ENCODE results near the gene NOS3. TPM values are rescaled to one million over a fixed set of nuclear protein-coding genes. Genes with fewer than 3 reads are reported as not detected.

Gene NOS3
- total RNA-seq, 3 donors from 2014 or later = 3.8 to 35.1 (median 5.1) TPM

DNA sequence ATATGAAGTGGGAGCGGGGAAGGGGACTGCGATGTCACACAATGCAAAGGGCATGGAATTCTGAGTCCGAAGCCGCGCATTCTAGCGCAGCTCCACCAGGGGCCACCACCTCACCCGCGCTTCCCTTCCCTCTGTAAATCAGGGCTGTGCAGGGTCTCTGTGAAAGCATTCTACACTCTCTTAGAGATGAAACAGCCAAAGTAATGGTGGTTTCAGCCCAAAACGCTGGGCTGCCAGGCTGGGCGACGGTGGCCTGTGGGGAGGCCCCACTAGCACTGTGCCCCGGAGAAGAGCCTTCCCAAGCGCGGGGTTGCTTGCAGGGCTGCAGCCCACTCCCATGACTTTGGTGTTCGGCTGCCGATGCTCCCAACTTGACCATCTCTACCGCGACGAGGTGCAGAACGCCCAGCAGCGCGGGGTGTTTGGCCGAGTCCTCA lies 22.1 kb downstream of the NOS3 start:
- Histone ChIP-seq H3K36me3 (no peaks in the 10 kb centered on the region), H3K9me3 (no peaks in the 10 kb centered on the region), H3K27me3 (peaks cover 2 to 59% of the 10 kb centered on the region in 2 donors), H3K4me1 (peaks cover 0 to 2% of the 10 kb centered on the region in 2 donors), H3K4me3 (peak overlapping the region in 2 of 3 donors; percentile 47 to 67), H3K27ac (peak overlapping the region in 1 of 2 donors; percentile 14)
- DNase-seq (ENCODE audit: low spot score in 2 of 2) = no peak
- TF ChIP-seq POLR2A (IDR thresholded peaks at IDR 0.05) = no peak
- peak in 2 of 3 donors; percentile 33 to 40 for TF ChIP-seq CTCF (IDR thresholded peaks at IDR 0.05)
- intact Hi-C loops (cut with DNase I; ENCODE audit: low total_unique reads) = loop anchor here (10.0 kb wide), 1 partner anchor 102 kb away; no protein-coding TSS in a partner anchor

DNA sequence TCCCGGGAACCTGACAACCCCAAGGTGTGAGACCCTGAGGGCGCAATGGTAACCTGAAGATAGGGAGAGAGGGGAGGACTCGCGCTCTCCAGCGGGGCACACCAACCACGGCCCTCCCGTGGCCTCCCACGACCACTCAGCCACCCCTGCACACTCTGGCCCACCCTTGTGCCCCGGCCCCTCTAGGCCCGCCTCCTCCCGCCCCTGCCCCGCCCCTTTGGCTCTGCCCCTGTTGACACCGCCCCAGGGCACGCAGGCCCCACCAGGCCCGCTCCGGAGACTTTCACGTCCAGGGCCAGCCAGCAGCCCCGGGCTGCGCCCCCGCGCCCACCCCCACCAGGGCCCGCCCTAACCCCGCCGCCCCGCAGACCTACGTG lies 22.5 kb downstream of the NOS3 start:
- peaks cover 3 to 63% of the 10 kb centered on the region in 2 donors for H3K27me3 ChIP-seq
- peak overlapping the region in 1 of 2 donors; percentile 14 for H3K27ac ChIP-seq
- TF ChIP-seq POLR2A (IDR thresholded peaks at IDR 0.05) (no peak), CTCF (IDR thresholded peaks at IDR 0.05) (no peak), POLR2AphosphoS5 (IDR thresholded peaks at IDR 0.05) (no peak)
- peaks cover 2 to 6% of the 10 kb centered on the region in 2 donors for H3K4me1 ChIP-seq
- no peak for DNase-seq (ENCODE audit: low spot score in 2 of 2)
- H3K36me3 ChIP-seq = no peaks in the 10 kb centered on the region
- peak overlapping the region; percentile 9 to 67 (median 47) for H3K4me3 ChIP-seq
- intact Hi-C loops (cut with DNase I; ENCODE audit: low total_unique reads) = loop anchor here (10.0 kb wide), 1 partner anchor 101 kb away; no protein-coding TSS in a partner anchor
- H3K9me3 ChIP-seq = no peaks in the 10 kb centered on the region

- Histone ChIP-seq H3K4me3 (peak overlapping the region; percentile 9 to 67 (median 47)), H3K27me3 (peaks cover 6 to 63% of the 10 kb centered on the region in 2 donors), H3K36me3 (no peaks in the 10 kb centered on the region), H3K9me3 (no peaks in the 10 kb centered on the region), H3K4me1 (peaks cover 7 to 8% of the 10 kb centered on the region in 2 donors), H3K27ac (peak overlapping the region in 1 of 2 donors; percentile 21)
- DNase-seq (ENCODE audit: low spot score in 2 of 2) = peak; percentile 72
- peak in 1 of 3 donors; percentile 20 for TF ChIP-seq CTCF (IDR thresholded peaks at IDR 0.05)
- TF ChIP-seq POLR2A (IDR thresholded peaks at IDR 0.05) = no peak
- intact Hi-C loops (cut with DNase I; ENCODE audit: low total_unique reads) = loop anchor here (10.0 kb wide), 1 partner anchor 101 kb away; no protein-coding TSS in a partner anchor
Measured at GRCh38 chr7:151013733-151014497, 23.1 kb downstream of the NOS3 start.

DNA sequence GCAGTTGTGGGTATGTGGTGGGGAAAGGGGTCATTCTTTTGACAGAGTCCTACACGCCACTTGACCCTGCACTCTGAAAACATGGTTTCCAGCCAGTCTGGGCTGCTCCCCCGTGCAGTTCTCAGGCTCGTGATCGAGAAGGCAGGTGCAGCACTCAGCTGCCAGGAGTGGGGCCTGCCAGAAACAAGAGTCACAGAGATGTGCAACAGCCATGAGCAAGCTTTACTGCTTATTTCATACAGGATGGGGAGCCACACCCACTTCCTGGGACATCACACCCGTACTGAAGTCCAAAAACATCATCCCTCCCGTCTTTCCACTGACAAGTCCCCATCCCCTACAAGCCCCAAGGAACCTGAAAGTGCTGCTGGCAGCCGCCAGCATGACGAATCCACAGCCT lies 24.1 kb downstream of the NOS3 start:
- no peak for DNase-seq (ENCODE audit: low spot score in 2 of 2)
- intact Hi-C loops (cut with DNase I; ENCODE audit: low total_unique reads) = loop anchor here (10.0 kb wide), 1 partner anchor 100 kb away; no protein-coding TSS in a partner anchor
- H3K9me3 ChIP-seq = no peaks in the 10 kb centered on the region
- H3K4me1 ChIP-seq = peaks cover 8 to 10% of the 10 kb centered on the region in 2 donors
- no peak for TF ChIP-seq POLR2AphosphoS5 (IDR thresholded peaks at IDR 0.05)
- H3K36me3 ChIP-seq = no peaks in the 10 kb centered on the region
- no peak overlapping the region for H3K4me3 ChIP-seq
- H3K27ac ChIP-seq = no peak overlapping the region
- peaks cover 9 to 59% of the 10 kb centered on the region in 2 donors for H3K27me3 ChIP-seq

- Histone ChIP-seq H3K4me3 (no peak overlapping the region), H3K4me1 (peaks cover 8 to 10% of the 10 kb centered on the region in 2 donors), H3K27me3 (peaks cover 9 to 55% of the 10 kb centered on the region in 2 donors), H3K27ac (no peak overlapping the region), H3K9me3 (no peaks in the 10 kb centered on the region), H3K36me3 (no peaks in the 10 kb centered on the region)
- intact Hi-C loops (cut with DNase I; ENCODE audit: low total_unique reads) = loop anchor here (10.0 kb wide), 1 partner anchor 99 kb away; no protein-coding TSS in a partner anchor
- TF ChIP-seq POLR2AphosphoS5 (IDR thresholded peaks at IDR 0.05) (no peak), CTCF (IDR thresholded peaks at IDR 0.05) (no peak), POLR2A (IDR thresholded peaks at IDR 0.05) (no peak)
- DNase-seq (ENCODE audit: low spot score in 2 of 2) = no peak
Measured at GRCh38 chr7:151015967-151016366, 25.1 kb downstream of the NOS3 start.
